Measurements from ENCODE around the gene MAT2B.

DNA sequence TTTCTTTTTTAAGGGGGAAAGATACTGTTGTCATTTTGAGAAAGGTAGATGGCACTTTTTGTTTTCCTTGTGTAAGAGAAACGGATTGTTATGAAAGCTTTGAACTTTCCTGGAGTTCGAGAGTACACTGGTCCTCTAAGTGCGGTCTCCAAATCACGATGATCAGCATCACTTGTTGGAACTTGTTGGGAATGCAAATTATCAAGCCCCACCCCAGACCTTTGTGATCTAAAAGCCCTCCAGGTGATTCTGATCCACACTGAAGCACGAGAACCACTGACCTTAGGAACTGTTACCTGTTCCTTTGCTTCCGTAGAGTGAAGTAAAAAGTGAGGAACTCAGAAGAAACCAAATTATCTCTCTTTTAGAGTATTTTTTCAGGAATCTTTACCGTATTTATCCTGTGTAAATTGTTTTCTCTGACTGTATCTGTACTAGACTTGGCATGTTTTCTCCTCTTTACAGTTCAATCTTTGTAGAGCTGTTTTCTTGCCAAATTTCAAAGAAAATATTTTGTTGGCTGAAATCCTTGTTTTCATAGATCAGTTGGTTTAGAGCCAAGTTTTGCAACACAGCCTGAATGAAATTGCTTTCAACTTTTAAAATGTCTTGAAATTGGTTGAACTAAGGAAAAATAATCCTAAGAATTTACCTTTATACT lies 4.0 kb downstream of the MAT2B start:
- TF ChIP-seq POLR2A (IDR thresholded peaks at IDR 0.05) (no peak), EP300 (IDR thresholded peaks at IDR 0.05) (no peak)
- TF ChIP-seq, protein P1, sequence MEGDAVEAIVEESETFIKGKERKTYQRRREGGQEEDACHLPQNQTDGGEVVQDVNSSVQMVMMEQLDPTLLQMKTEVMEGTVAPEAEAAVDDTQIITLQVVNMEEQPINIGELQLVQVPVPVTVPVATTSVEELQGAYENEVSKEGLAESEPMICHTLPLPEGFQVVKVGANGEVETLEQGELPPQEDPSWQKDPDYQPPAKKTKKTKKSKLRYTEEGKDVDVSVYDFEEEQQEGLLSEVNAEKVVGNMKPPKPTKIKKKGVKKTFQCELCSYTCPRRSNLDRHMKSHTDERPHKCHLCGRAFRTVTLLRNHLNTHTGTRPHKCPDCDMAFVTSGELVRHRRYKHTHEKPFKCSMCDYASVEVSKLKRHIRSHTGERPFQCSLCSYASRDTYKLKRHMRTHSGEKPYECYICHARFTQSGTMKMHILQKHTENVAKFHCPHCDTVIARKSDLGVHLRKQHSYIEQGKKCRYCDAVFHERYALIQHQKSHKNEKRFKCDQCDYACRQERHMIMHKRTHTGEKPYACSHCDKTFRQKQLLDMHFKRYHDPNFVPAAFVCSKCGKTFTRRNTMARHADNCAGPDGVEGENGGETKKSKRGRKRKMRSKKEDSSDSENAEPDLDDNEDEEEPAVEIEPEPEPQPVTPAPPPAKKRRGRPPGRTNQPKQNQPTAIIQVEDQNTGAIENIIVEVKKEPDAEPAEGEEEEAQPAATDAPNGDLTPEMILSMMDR (IDR thresholded peaks at IDR 0.05): no peak

All from tibial nerve (tissue), 4 donors.